ENCODE data around the gene RPL22. TPM values are rescaled to one million over a fixed set of nuclear protein-coding genes. Genes with fewer than 3 reads are reported as not detected.

The RPL22 gene
- total and polyA plus RNA-seq, 2 of the 13 experiments (the other 11 are each of a cell fraction or from before 2014, with no cell fraction given) = 214 to 545 TPM

GRCh38 chr1:6205849-6206519, 6.6 kb upstream of the RPL22 start, which contains the start of gene RNF207 (continued):
- peak; percentile 69 for TF ChIP-seq NR2C2 (CRISPR knock-in tag; IDR thresholded peaks at IDR 0.05; ENCODE audit: borderline replicate concordance)
- no peak for TF ChIP-seq ETS1 (CRISPR knock-in tag; IDR thresholded peaks at IDR 0.05)
- TF ChIP-seq GZF1 (CRISPR knock-in tag; IDR thresholded peaks at IDR 0.05) = 0 out of 2 replicates have a peak, but pooled peaks have one; percentile 42
- no peak for TF ChIP-seq E2F5 (CRISPR knock-in tag; conservative IDR thresholded peaks at IDR 0.05)
- no peak for TF ChIP-seq CBX2 (IDR thresholded peaks at IDR 0.05; ENCODE audit: low read depth, low read length)
- TF ChIP-seq CBX2 (CRISPR knock-in tag; IDR thresholded peaks at IDR 0.05; ENCODE audit: low read depth) = no peak
- TF ChIP-seq MAFK (conservative IDR thresholded peaks at IDR 0.05 in 1 of 2, IDR thresholded peaks at IDR 0.05 in 1 of 2; ENCODE audit: low read length in 2 of 2) = no peak
- TF ChIP-seq CCDC6 (CRISPR knock-in tag; IDR thresholded peaks at IDR 0.05) = 0 out of 2 replicates have a peak, but pooled peaks have one; percentile 43
- peak; percentile 41; the same call in 1 of the 2 replicates for TF ChIP-seq PHF20 (CRISPR knock-in tag; IDR thresholded peaks at IDR 0.05)
- no peak for TF ChIP-seq SNAPC2 (CRISPR knock-in tag; IDR thresholded peaks at IDR 0.05)
- no peak for TF ChIP-seq CERS6 (CRISPR knock-in tag; IDR thresholded peaks at IDR 0.05)
- TF ChIP-seq ESRRA (CRISPR knock-in tag; IDR thresholded peaks at IDR 0.05; ENCODE audit: low read depth) = peak; percentile 84
- TF ChIP-seq ZNF414 (CRISPR knock-in tag; IDR thresholded peaks at IDR 0.05) = peak; percentile 94
- TF ChIP-seq ARNTL (CRISPR knock-in tag; IDR thresholded peaks at IDR 0.05) = peak; percentile 31; the same call in 1 of the 2 replicates
- TF ChIP-seq ZNF75D (CRISPR knock-in tag; IDR thresholded peaks at IDR 0.05; ENCODE audit: borderline replicate concordance) = no peak
- no peak for TF ChIP-seq PTBP1 (IDR thresholded peaks at IDR 0.05; ENCODE audit: low read depth, low read length, poor library complexity, severe bottlenecking)
- no peak; the same call in 1 of the 2 replicates for TF ChIP-seq NR1H2 (CRISPR knock-in tag; IDR thresholded peaks at IDR 0.05; ENCODE audit: borderline replicate concordance, low read depth)
- no peak for TF ChIP-seq ZBTB3 (CRISPR knock-in tag; IDR thresholded peaks at IDR 0.05; ENCODE audit: borderline replicate concordance, low read depth)
- no peak for TF ChIP-seq HDAC6 (IDR thresholded peaks at IDR 0.05; ENCODE audit: low read depth, low read length)
- TF ChIP-seq SOX5 (CRISPR knock-in tag; IDR thresholded peaks at IDR 0.05; ENCODE audit: borderline replicate concordance) = no peak
- no peak for TF ChIP-seq ZFP36L1 (CRISPR knock-in tag; IDR thresholded peaks at IDR 0.05)
- no peak for TF ChIP-seq ONECUT2 (CRISPR knock-in tag; IDR thresholded peaks at IDR 0.05)
- TF ChIP-seq ZNF205 (CRISPR knock-in tag; IDR thresholded peaks at IDR 0.05) = 0 out of 2 replicates have a peak, but pooled peaks have one; percentile 8
- peak; percentile 65; the same call in 1 of the 2 replicates for TF ChIP-seq HOXA5 (CRISPR knock-in tag; IDR thresholded peaks at IDR 0.05)
- TF ChIP-seq TOPORS (CRISPR knock-in tag; IDR thresholded peaks at IDR 0.05) = peak; percentile 54; the same call in 1 of the 2 replicates
- TF ChIP-seq THYN1 (CRISPR knock-in tag; IDR thresholded peaks at IDR 0.05; ENCODE audit: borderline replicate concordance, low read depth) = no peak
- no peak; the same call in 1 of the 2 replicates for TF ChIP-seq ZNF558 (CRISPR knock-in tag; IDR thresholded peaks at IDR 0.05; ENCODE audit: borderline replicate concordance)
- no peak for TF ChIP-seq HHEX (CRISPR knock-in tag; IDR thresholded peaks at IDR 0.05)
